Activated CD4-positive, CD25-positive, alpha-beta regulatory T cell treated with anti-CD3 and anti-CD28 coated beads, Interleukin-2, amount 50 U/mL, for 72 hours (primary cell): Measurements from ENCODE around the gene PTPRZ1.

Source experiments
- DNase-seq: peaks from one replicate; pipeline ENCODE4 v3.0.0; 2021

Gene PTPRZ1

GRCh38 chr7:121960678-121961077, 87.7 kb downstream of the PTPRZ1 start:
- DNase-seq = no peak

- DNase-seq = no peak
Observed at GRCh38 chr7:121961089-121961867, 88.3 kb downstream of the PTPRZ1 start.

- no peak for DNase-seq
Observed at GRCh38 chr7:121966276-121966934, 93.4 kb downstream of the PTPRZ1 start.

GRCh38 chr7:121966935-121967332, 94.0 kb downstream of the PTPRZ1 start:
- DNase-seq = no peak

GRCh38 chr7:121985476-121986030, 112.6 kb downstream of the PTPRZ1 start:
- no peak for DNase-seq

- DNase-seq = no peak
Observed at GRCh38 chr7:121992068-121992467, 119.1 kb downstream of the PTPRZ1 start.

GRCh38 chr7:121994625-121995410, 121.9 kb downstream of the PTPRZ1 start:
- peak; percentile 33 for DNase-seq

- DNase-seq = no peak
Observed at GRCh38 chr7:122006687-122007086, 133.7 kb downstream of the PTPRZ1 start.

- DNase-seq = no peak
Observed at GRCh38 chr7:122010116-122010515, 137.2 kb downstream of the PTPRZ1 start.

GRCh38 chr7:122013065-122013464, 140.1 kb downstream of the PTPRZ1 start:
- no peak for DNase-seq

GRCh38 chr7:122013630-122014029, 140.7 kb downstream of the PTPRZ1 start:
- no peak for DNase-seq

GRCh38 chr7:122014697-122015096, 141.7 kb downstream of the PTPRZ1 start:
- no peak for DNase-seq

GRCh38 chr7:122018032-122018431, 145.1 kb downstream of the PTPRZ1 start:
- no peak for DNase-seq

- no peak for DNase-seq
Observed at GRCh38 chr7:122027058-122027457, 154.1 kb downstream of the PTPRZ1 start.

GRCh38 chr7:122033641-122034040, 160.7 kb downstream of the PTPRZ1 start:
- no peak for DNase-seq

- DNase-seq = no peak
Observed at GRCh38 chr7:122035876-122036275, 162.9 kb downstream of the PTPRZ1 start.

GRCh38 chr7:122038134-122038533, 165.2 kb downstream of the PTPRZ1 start:
- no peak for DNase-seq

GRCh38 chr7:122038904-122039303, 165.9 kb downstream of the PTPRZ1 start:
- no peak for DNase-seq

- DNase-seq = no peak
Observed at GRCh38 chr7:122040147-122040546, 167.2 kb downstream of the PTPRZ1 start.

- DNase-seq = no peak
Observed at GRCh38 chr7:122046402-122046801, 173.4 kb downstream of the PTPRZ1 start.

GRCh38 chr7:122054393-122054792, 181.4 kb downstream of the PTPRZ1 start:
- no peak for DNase-seq

- DNase-seq = no peak
Observed at GRCh38 chr7:122055073-122055472, 182.1 kb downstream of the PTPRZ1 start.

GRCh38 chr7:122056977-122057376, 184.0 kb downstream of the PTPRZ1 start:
- DNase-seq = no peak
